HCT116 (cell line): Measurements from ENCODE around the gene TEX19. TPM values are rescaled to one million over a fixed set of nuclear protein-coding genes. Genes with fewer than 3 reads are reported as not detected.

Experiments used
- ATAC-seq: fragments of 200-7000 bp; cut with Tn5 transposase; 2 replicates; pipeline ENCODE4 v1.9.1; 2020; ENCODE audit warnings: mild to moderate bottlenecking, moderate library complexity
- BruUV-seq: library from RNA; stranded (reverse); fragments of 400-500 nt; replicated peaks from 2 replicates; lab custom pipeline; 2021; lab: Mats Ljungman, UMichigan
- CTCF ChIA-PET: fragments of 300-600 bp; sonication (Branson Sonifier 250); formaldehyde crosslinking; loops from one replicate; lab custom pipeline; 2021; ENCODE audit warnings: antibody characterized with exemption; lab: Charles Lee
- POLR2A ChIA-PET: fragments of 300-600, 350-600 bp; sonication (Branson Sonifier 250); formaldehyde crosslinking; loops from one replicate; lab custom pipeline; 2021; ENCODE audit warnings: antibody characterized with exemption; lab: Charles Lee
- RAD21 ChIA-PET, 2 experiments: fragments of 300-600 bp; sonication (Branson Sonifier 250); formaldehyde crosslinking; loops; one replicate each; lab custom pipeline; 2023; ENCODE audit warnings: low total read pairs in 2 of 2; ENCODE audit not compliant: uncharacterized antibody in 2 of 2, unreplicated experiment in 2 of 2, low non-redundant PET in 1 of 2; lab: Charles Lee
- DNase-seq: peaks from one replicate; pipeline ENCODE4 v3.0.0-alpha.2; 2010; ENCODE audit warnings: low read depth, low spot score
- H2AFZ ChIP-seq: fragments of 200-600 bp; shearing (Covaris generic), sonication (generic); 2 replicates; pipeline ENCODE4 v1.6.1; 2017; ENCODE audit warnings: low read depth, mixed run types, mixed read lengths, antibody characterized with exemption, low read length; ENCODE audit not compliant: poor library complexity, severe bottlenecking
- H3K27ac ChIP-seq: 2 replicates; pipeline ENCODE4 v1.5.1; 2012; ENCODE audit warnings: low read depth, low read length
- H3K27me3 ChIP-seq: fragments of 200-600 bp; sonication (generic); 2 replicates; pipeline ENCODE4 v1.6.1; 2016; ENCODE audit warnings: mixed run types, low read length, mixed read lengths; ENCODE audit not compliant: insufficient read depth
- H3K36me3 ChIP-seq, 2 experiments: fragments of 200-500 bp in 1 of 2; fragments of 200-600 bp in 1 of 2; sonication (Bioruptor generic) in 1 of 2; sonication (generic) in 1 of 2; 2 replicates each; pipeline versions ENCODE4 v1.5.1 to v1.6.1; 2014 to 2016; ENCODE audit warnings: low read length in 2 of 2, inconsistent platforms in 1 of 2, mixed read lengths in 1 of 2, mixed run types in 1 of 2; ENCODE audit not compliant: insufficient read depth in 2 of 2, control insufficient read depth in 1 of 2
- H3K4me1 ChIP-seq, 2 experiments: fragments of 200-600 bp in 1 of 2; sonication (generic) in 1 of 2; 2 replicates each; pipeline versions ENCODE4 v1.5.1 to v1.6.1; 2012 to 2017; ENCODE audit warnings: low read length in 2 of 2, inconsistent platforms in 1 of 2, mild to moderate bottlenecking in 1 of 2, mixed read lengths in 1 of 2, mixed run types in 1 of 2, moderate library complexity in 1 of 2; ENCODE audit not compliant: insufficient read depth in 2 of 2, control insufficient read depth in 1 of 2
- H3K4me2 ChIP-seq: fragments of 200-600 bp; sonication (generic); 2 replicates; pipeline ENCODE4 v1.6.1; 2017; ENCODE audit warnings: mixed run types, low read length, mixed read lengths
- H3K4me3 ChIP-seq, 2 experiments: fragments of 200-600 bp in 1 of 2; sonication (generic) in 1 of 2; replicated peaks in 1 of 2; 2 replicates each; pipeline ENCODE4 v1.5.1; 2011 to 2016; ENCODE audit warnings: low read length in 2 of 2, control low read depth in 1 of 2, low read depth in 1 of 2, mild to moderate bottlenecking in 1 of 2, mixed read lengths in 1 of 2, mixed run types in 1 of 2
- H3K79me2 ChIP-seq: fragments of 200-600 bp; sonication (generic); 2 replicates; pipeline ENCODE4 v1.6.1; 2017; ENCODE audit warnings: mild to moderate bottlenecking, mixed run types, low read length, moderate library complexity, mixed read lengths; ENCODE audit not compliant: insufficient read depth
- H3K9ac ChIP-seq: fragments of 200-600 bp; sonication (generic); 2 replicates; pipeline ENCODE4 v1.6.1; 2016; ENCODE audit warnings: low read length, mixed read lengths
- H3K9me2 ChIP-seq: fragments of 200-600 bp; sonication (generic), shearing (Covaris generic); 2 replicates; pipeline ENCODE4 v1.6.1; 2017; ENCODE audit warnings: mixed run types, mild to moderate bottlenecking, moderate library complexity; ENCODE audit not compliant: insufficient read depth
- H3K9me3 ChIP-seq, 2 experiments: fragments of 200-500 bp in 1 of 2; fragments of 200-600 bp in 1 of 2; sonication (Bioruptor generic) in 1 of 2; sonication (generic) in 1 of 2; 2 replicates each; pipeline ENCODE4 v1.6.1; 2014 to 2017; ENCODE audit warnings: low read length in 2 of 2, mixed read lengths in 2 of 2, inconsistent platforms in 1 of 2, low read depth in 1 of 2, mild to moderate bottlenecking in 1 of 2, mixed run types in 1 of 2, moderate library complexity in 1 of 2; ENCODE audit not compliant: control insufficient read depth in 1 of 2, insufficient read depth in 1 of 2
- H4K20me1 ChIP-seq: fragments of 200-600 bp; sonication (generic), shearing (Covaris generic); 2 replicates; pipeline ENCODE4 v1.6.1; 2017; ENCODE audit warnings: mixed run types, mild to moderate bottlenecking, moderate library complexity; ENCODE audit not compliant: insufficient read depth
- CBX3 ChIP-seq: IDR thresholded peaks from 2 replicates; pipeline ENCODE4 v1.6.1; 2012; ENCODE audit warnings: low read depth
- CEBPB ChIP-seq: IDR thresholded peaks from 2 replicates; pipeline ENCODE4 v1.6.1; 2012; ENCODE audit warnings: low read depth
- EGR1 ChIP-seq: IDR thresholded peaks from 2 replicates; pipeline ENCODE4 v1.6.1; 2012; ENCODE audit warnings: low read depth
- ELF1 ChIP-seq: IDR thresholded peaks from 2 replicates; pipeline ENCODE4 v1.6.1; 2012; ENCODE audit warnings: low read depth, borderline replicate concordance
- EZH2phosphoT487 ChIP-seq: fragments of 200-600 bp; IDR thresholded peaks from 2 replicates; pipeline ENCODE4 v1.6.1; 2018; ENCODE audit warnings: antibody characterized with exemption, borderline replicate concordance
- JUND ChIP-seq: IDR thresholded peaks from 2 replicates; pipeline ENCODE4 v1.6.1; 2012
- POLR2A ChIP-seq: IDR thresholded peaks from 2 replicates; pipeline ENCODE4 v1.7.0; 2011; ENCODE audit warnings: borderline replicate concordance; ENCODE audit not compliant: insufficient read depth, insufficient read length; ENCODE audit errors: extremely low read depth
- POLR2AphosphoS5 ChIP-seq: IDR thresholded peaks from 2 replicates; pipeline ENCODE4 v1.6.1; 2011; ENCODE audit warnings: mild to moderate bottlenecking, low read depth, low read length, moderate library complexity
- RAD21 ChIP-seq: IDR thresholded peaks from 2 replicates; pipeline ENCODE4 v1.6.1; 2012; ENCODE audit warnings: low read depth, mild to moderate bottlenecking
- SIN3A ChIP-seq: IDR thresholded peaks from 2 replicates; pipeline ENCODE4 v1.6.1; 2012; ENCODE audit warnings: low read depth
- SP1 ChIP-seq: IDR thresholded peaks from 2 replicates; pipeline ENCODE4 v1.6.1; 2012; ENCODE audit warnings: low read depth
- YY1 ChIP-seq: IDR thresholded peaks from 2 replicates; pipeline ENCODE4 v1.6.1; 2011; ENCODE audit warnings: low read length, low read depth, moderate library complexity, mild to moderate bottlenecking; ENCODE audit not compliant: insufficient replicate concordance; ENCODE audit errors: extremely low read depth
- ZFX ChIP-seq: fragments of 450-650 bp; IDR thresholded peaks from 2 replicates; pipeline ENCODE4 v1.6.1; 2017
- ZNF274 ChIP-seq: fragments of 200-500 bp; sonication (Bioruptor generic); IDR thresholded peaks from 2 replicates; pipeline ENCODE4 v1.6.1; 2014; ENCODE audit warnings: mild to moderate bottlenecking, low read depth, low read length, inconsistent platforms
- intact Hi-C: fragments of 100-400 bp; cut with micrococcal nuclease; formaldehyde crosslinking; loops from 2 replicates; pipeline ENCODE4 v1.10.0; 2022
- total RNA-seq: library from RNA; stranded (reverse); gene quantifications from one replicate; pipeline ENCODE4 v1.2.1, GENCODE V29; 2021; ENCODE audit not compliant: unreplicated experiment
- TF ChIP-seq, protein P1 (sequence below), 3 experiments: fragments of 200-600 bp in 1 of 3; sonication (generic) in 1 of 3; IDR thresholded peaks in 2 of 3; conservative IDR thresholded peaks in 1 of 3; 2 replicates each; pipeline ENCODE4 v1.5.1; 2012 to 2017; ENCODE audit warnings: low read depth in 2 of 3, low read length in 2 of 3, antibody characterized with exemption in 1 of 3, borderline replicate concordance in 1 of 3, control low read depth in 1 of 3, mild to moderate bottlenecking in 1 of 3, mixed read lengths in 1 of 3, mixed run types in 1 of 3, moderate library complexity in 1 of 3; ENCODE audit not compliant: insufficient read depth in 1 of 3
- TF ChIP-seq, protein P2 (sequence below): IDR thresholded peaks from 2 replicates; pipeline ENCODE4 v1.6.1; 2011; ENCODE audit warnings: mild to moderate bottlenecking, low read length, moderate library complexity; ENCODE audit not compliant: insufficient replicate concordance; ENCODE audit errors: extremely low read depth
- TF ChIP-seq, protein P3 (sequence below): IDR thresholded peaks from 2 replicates; pipeline ENCODE4 v1.6.1; 2012
- TF ChIP-seq, protein P4 (sequence below): IDR thresholded peaks from 2 replicates; pipeline ENCODE4 v1.6.1; 2012

Gene TEX19
- total RNA-seq, 1 experiment from 2014 or later, result 2.1 TPM

DNA sequence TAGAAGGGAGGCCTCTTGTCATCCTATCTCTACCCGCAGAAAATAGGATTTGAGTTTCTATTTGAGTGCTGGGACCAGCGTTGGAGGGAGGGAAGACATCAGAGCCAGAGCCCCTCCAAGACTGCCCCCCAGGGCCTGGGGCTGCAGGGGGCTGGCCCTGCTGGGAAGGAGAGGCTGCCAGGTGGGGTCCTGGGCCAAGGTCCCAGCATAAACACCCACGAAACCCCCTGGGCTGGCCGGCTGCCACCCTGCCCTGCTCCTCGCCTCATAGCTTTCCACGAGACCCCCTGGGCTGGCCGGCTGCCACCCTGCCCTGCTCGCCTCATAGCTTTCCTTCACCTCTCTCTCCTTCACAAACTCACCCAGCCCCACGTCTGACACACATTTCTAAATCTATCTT, 10.6 kb upstream of the TEX19 start:
- Histone ChIP-seq H3K4me3 (no peak overlapping the region), H3K27me3 (no peaks in the 10 kb centered on the region), H3K9me3 (no peaks in the 10 kb centered on the region), H3K4me2 (no peak overlapping the region), H4K20me1 (no peaks in the 10 kb centered on the region), H3K9me2 (no peaks in the 10 kb centered on the region), H3K79me2 (no peaks in the 10 kb centered on the region), H3K27ac (no peak overlapping the region), H3K9ac (no peak overlapping the region), H3K36me3 (no peaks in the 10 kb centered on the region), H2AFZ (no peak overlapping the region), H3K4me1 (peaks cover 0 to 14% of the 10 kb centered on the region in 2 experiments; a peak in 3 of 4 replicates)
- TF ChIP-seq, protein P1, sequence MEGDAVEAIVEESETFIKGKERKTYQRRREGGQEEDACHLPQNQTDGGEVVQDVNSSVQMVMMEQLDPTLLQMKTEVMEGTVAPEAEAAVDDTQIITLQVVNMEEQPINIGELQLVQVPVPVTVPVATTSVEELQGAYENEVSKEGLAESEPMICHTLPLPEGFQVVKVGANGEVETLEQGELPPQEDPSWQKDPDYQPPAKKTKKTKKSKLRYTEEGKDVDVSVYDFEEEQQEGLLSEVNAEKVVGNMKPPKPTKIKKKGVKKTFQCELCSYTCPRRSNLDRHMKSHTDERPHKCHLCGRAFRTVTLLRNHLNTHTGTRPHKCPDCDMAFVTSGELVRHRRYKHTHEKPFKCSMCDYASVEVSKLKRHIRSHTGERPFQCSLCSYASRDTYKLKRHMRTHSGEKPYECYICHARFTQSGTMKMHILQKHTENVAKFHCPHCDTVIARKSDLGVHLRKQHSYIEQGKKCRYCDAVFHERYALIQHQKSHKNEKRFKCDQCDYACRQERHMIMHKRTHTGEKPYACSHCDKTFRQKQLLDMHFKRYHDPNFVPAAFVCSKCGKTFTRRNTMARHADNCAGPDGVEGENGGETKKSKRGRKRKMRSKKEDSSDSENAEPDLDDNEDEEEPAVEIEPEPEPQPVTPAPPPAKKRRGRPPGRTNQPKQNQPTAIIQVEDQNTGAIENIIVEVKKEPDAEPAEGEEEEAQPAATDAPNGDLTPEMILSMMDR (IDR thresholded peaks at IDR 0.05 in 2 of 3, conservative IDR thresholded peaks at IDR 0.05 in 1 of 3; ENCODE audit: borderline replicate concordance in 1 of 3, insufficient read depth in 1 of 3, low read depth in 2 of 3, low read length in 2 of 3), result no peak
- TF ChIP-seq RAD21 (no peak), JUND (no peak), POLR2AphosphoS5 (no peak), ZFX (no peak), ZNF274 (no peak), POLR2A (no peak), SIN3A (no peak), SP1 (no peak), CBX3 (no peak), YY1 (no peak), EGR1 (no peak), EZH2phosphoT487 (no peak), CEBPB (no peak), ELF1 (no peak)
- TF ChIP-seq, protein P2, sequence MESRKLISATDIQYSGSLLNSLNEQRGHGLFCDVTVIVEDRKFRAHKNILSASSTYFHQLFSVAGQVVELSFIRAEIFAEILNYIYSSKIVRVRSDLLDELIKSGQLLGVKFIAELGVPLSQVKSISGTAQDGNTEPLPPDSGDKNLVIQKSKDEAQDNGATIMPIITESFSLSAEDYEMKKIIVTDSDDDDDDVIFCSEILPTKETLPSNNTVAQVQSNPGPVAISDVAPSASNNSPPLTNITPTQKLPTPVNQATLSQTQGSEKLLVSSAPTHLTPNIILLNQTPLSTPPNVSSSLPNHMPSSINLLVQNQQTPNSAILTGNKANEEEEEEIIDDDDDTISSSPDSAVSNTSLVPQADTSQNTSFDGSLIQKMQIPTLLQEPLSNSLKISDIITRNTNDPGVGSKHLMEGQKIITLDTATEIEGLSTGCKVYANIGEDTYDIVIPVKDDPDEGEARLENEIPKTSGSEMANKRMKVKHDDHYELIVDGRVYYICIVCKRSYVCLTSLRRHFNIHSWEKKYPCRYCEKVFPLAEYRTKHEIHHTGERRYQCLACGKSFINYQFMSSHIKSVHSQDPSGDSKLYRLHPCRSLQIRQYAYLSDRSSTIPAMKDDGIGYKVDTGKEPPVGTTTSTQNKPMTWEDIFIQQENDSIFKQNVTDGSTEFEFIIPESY, result no peak
- TF ChIP-seq, protein P3, sequence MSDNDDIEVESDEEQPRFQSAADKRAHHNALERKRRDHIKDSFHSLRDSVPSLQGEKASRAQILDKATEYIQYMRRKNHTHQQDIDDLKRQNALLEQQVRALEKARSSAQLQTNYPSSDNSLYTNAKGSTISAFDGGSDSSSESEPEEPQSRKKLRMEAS, result no peak
- TF ChIP-seq, protein P4, sequence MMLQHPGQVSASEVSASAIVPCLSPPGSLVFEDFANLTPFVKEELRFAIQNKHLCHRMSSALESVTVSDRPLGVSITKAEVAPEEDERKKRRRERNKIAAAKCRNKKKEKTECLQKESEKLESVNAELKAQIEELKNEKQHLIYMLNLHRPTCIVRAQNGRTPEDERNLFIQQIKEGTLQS, result no peak
- ChIA-PET POLR2A (no interaction called here), RAD21 (no interaction called here), CTCF (interaction anchor here (0.9 kb wide), 1 partner anchor 10 kb away, joined by 3 read pairs; no protein-coding TSS in a partner anchor)
- intact Hi-C loops, result no loop called here
- ATAC-seq (no peak), DNase-seq (no peak)
- no TSS peak for BruUV-seq
